Upper lobe of left lung (tissue), 4 donors: Measurements from ENCODE around the gene TMEM37.

Experiments
- CTCF ChIP-seq, 6 experiments: fragments of 450-650 bp in 4 of 6; fragments of 200-600 bp in 2 of 6; sonication (generic) in 2 of 6; IDR thresholded peaks; one replicate each; pipeline ENCODE4 v1.5.1; 2016 to 2019; ENCODE audit warnings: antibody characterized with exemption in 6 of 6
- POLR2A ChIP-seq, 4 donors: fragments of 450-650 bp; IDR thresholded peaks; one replicate each; pipeline ENCODE4 v1.5.1; 2016 to 2017; ENCODE audit warnings: antibody characterized with exemption in 4 of 4, mild to moderate bottlenecking in 2 of 4

- no peak for TF ChIP-seq POLR2A (IDR thresholded peaks at IDR 0.05)
- no peak for TF ChIP-seq CTCF (IDR thresholded peaks at IDR 0.05)
Measured at GRCh38 chr2:119393971-119394748, 37.5 kb upstream of the TMEM37 start.
